ENCODE data around the gene PUS7. TPM values are rescaled to one million over a fixed set of nuclear protein-coding genes. Genes with fewer than 3 reads are reported as not detected.

PUS7 gene
- total RNA-seq, 1 experiment from 2014 or later, result 30.7 TPM

DNA sequence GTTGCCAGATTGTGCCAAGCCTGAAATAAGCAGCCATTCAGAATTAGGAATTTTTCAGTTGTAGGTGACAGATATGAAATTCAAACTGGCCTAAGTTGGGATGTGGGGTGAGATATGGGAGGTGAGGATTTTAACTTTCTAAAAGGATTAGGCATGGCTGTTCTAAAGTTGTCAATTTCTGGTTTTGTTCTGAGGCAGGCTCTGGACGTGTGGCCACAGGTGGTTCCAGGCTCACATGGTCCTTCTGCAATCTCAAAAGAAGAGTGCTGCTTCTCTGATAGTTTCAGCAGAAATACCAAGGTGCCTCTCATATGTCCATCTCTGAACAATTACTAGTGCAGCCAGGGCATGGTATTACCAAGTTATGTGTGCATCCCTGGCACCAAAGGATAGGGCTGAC is 37.9 kb upstream of the PUS7 start:
- no peak for DNase-seq (ENCODE audit: low read depth, low spot score)
- TF ChIP-seq, protein P1, sequence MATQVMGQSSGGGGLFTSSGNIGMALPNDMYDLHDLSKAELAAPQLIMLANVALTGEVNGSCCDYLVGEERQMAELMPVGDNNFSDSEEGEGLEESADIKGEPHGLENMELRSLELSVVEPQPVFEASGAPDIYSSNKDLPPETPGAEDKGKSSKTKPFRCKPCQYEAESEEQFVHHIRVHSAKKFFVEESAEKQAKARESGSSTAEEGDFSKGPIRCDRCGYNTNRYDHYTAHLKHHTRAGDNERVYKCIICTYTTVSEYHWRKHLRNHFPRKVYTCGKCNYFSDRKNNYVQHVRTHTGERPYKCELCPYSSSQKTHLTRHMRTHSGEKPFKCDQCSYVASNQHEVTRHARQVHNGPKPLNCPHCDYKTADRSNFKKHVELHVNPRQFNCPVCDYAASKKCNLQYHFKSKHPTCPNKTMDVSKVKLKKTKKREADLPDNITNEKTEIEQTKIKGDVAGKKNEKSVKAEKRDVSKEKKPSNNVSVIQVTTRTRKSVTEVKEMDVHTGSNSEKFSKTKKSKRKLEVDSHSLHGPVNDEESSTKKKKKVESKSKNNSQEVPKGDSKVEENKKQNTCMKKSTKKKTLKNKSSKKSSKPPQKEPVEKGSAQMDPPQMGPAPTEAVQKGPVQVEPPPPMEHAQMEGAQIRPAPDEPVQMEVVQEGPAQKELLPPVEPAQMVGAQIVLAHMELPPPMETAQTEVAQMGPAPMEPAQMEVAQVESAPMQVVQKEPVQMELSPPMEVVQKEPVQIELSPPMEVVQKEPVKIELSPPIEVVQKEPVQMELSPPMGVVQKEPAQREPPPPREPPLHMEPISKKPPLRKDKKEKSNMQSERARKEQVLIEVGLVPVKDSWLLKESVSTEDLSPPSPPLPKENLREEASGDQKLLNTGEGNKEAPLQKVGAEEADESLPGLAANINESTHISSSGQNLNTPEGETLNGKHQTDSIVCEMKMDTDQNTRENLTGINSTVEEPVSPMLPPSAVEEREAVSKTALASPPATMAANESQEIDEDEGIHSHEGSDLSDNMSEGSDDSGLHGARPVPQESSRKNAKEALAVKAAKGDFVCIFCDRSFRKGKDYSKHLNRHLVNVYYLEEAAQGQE (IDR thresholded peaks at IDR 0.05; ENCODE audit: insufficient read depth in 1 of 2, low read depth in 2 of 2, low read length in 1 of 2), result no peak
- TF ChIP-seq, protein P2, sequence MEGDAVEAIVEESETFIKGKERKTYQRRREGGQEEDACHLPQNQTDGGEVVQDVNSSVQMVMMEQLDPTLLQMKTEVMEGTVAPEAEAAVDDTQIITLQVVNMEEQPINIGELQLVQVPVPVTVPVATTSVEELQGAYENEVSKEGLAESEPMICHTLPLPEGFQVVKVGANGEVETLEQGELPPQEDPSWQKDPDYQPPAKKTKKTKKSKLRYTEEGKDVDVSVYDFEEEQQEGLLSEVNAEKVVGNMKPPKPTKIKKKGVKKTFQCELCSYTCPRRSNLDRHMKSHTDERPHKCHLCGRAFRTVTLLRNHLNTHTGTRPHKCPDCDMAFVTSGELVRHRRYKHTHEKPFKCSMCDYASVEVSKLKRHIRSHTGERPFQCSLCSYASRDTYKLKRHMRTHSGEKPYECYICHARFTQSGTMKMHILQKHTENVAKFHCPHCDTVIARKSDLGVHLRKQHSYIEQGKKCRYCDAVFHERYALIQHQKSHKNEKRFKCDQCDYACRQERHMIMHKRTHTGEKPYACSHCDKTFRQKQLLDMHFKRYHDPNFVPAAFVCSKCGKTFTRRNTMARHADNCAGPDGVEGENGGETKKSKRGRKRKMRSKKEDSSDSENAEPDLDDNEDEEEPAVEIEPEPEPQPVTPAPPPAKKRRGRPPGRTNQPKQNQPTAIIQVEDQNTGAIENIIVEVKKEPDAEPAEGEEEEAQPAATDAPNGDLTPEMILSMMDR (IDR thresholded peaks at IDR 0.05), result no peak
- Histone ChIP-seq H3K27ac (ENCODE audit: low read length) (no peak overlapping the region), H3K4me3 (ENCODE audit: low read depth in 2 of 2, low read length in 2 of 2) (no peak overlapping the region), H3K4me1 (ENCODE audit: control insufficient read depth, insufficient read depth, low read length) (no peaks in the 10 kb centered on the region), H3K27me3 (ENCODE audit: control insufficient read depth, insufficient read depth, low read length) (no peaks in the 10 kb centered on the region), H3K36me3 (ENCODE audit: control insufficient read depth, insufficient read depth, low read length) (peaks cover 19% of the 10 kb centered on the region; the same call in 1 of the 2 replicates), H3K9me3 (ENCODE audit: control insufficient read depth, insufficient read depth, low read depth, low read length) (no peaks in the 10 kb centered on the region)
- intact Hi-C loops (cut with micrococcal nuclease; ENCODE audit: unreplicated experiment) (no loop called here), in situ Hi-C loops (cut with HindIII; ENCODE audit: low pct_unique_long_range_greater_than_20kb, low sequenced_read_pairs) (no loop called here)
- ChIA-PET CTCF (no interaction called here), POLR2A (no interaction called here)
- no TSS peak for BruUV-seq (replicated peaks)
- no peak for ATAC-seq

DNA sequence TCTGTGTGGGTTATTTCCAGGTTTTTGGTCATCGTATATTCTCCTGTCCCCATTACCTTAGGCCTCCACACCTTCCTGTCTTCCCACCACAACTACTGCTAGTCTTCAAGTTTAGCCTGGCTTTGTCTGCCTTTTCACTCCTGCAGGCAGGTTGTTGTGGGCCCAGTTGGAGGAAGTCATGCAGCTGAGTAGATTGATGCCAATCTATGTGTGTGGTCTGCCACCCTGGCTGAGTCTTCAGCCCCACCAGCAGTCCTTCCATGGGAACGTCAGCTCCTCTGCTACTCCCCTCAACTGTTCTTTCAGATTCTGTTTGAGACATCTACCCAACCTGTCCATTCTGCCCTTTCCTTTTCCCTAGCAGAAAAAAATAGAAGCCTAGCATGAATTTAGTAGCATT is 16.3 kb upstream of the PUS7 start:
- H3K36me3 ChIP-seq (ENCODE audit: control insufficient read depth, insufficient read depth, low read length), result 0 out of 2 replicates have a peak, but pooled peaks cover 2% of the 10 kb centered on the region
- no peaks in the 10 kb centered on the region for H3K27me3 ChIP-seq (ENCODE audit: control insufficient read depth, insufficient read depth, low read length)
- ATAC-seq (no peak), DNase-seq (ENCODE audit: low read depth, low spot score) (no peak)
- TF ChIP-seq POLR2AphosphoS5 (IDR thresholded peaks at IDR 0.05; ENCODE audit: low read depth, low read length) (no peak), TCF7L2 (IDR thresholded peaks at IDR 0.05; ENCODE audit: low read depth, low read length) (no peak), SIN3A (IDR thresholded peaks at IDR 0.05; ENCODE audit: borderline replicate concordance, insufficient read depth, low read depth, low read length) (no peak)
- TF ChIP-seq, protein P1 (IDR thresholded peaks at IDR 0.05; ENCODE audit: insufficient read depth in 1 of 2, low read depth in 2 of 2, low read length in 1 of 2), result no peak
- TF ChIP-seq, protein P2 (IDR thresholded peaks at IDR 0.05), result no peak
- POLR2A ChIA-PET, result no interaction called here
- H3K27ac ChIP-seq (ENCODE audit: low read length), result no peak overlapping the region
- H3K4me1 ChIP-seq (ENCODE audit: control insufficient read depth, insufficient read depth, low read length), result peaks cover under 1% of the 10 kb centered on the region; the same call in 1 of the 2 replicates
- in situ Hi-C loops (cut with HindIII; ENCODE audit: low pct_unique_long_range_greater_than_20kb, low sequenced_read_pairs), result no loop called here
- no TSS peak for BruUV-seq (replicated peaks)
- no peaks in the 10 kb centered on the region for H3K9me3 ChIP-seq (ENCODE audit: control insufficient read depth, insufficient read depth, low read depth, low read length)
- intact Hi-C loops (cut with micrococcal nuclease; ENCODE audit: unreplicated experiment), result no loop called here
- CTCF ChIA-PET, result no interaction called here
- H3K4me3 ChIP-seq (ENCODE audit: low read depth in 2 of 2, low read length in 2 of 2), result no peak overlapping the region
